ENCODE measurements around the gene KANK2.
A peak's percentile ranks its signal among the peaks of the same experiment; 100 is the strongest.

KANK2 gene

GRCh38 chr19:11210656-11210928 lies 13.2 kb upstream of the KANK2 start:
- TF ChIP-seq EZH2phosphoT487 (IDR thresholded peaks at IDR 0.05; ENCODE audit: low read depth) = no peak
- TF ChIP-seq, protein P1, sequence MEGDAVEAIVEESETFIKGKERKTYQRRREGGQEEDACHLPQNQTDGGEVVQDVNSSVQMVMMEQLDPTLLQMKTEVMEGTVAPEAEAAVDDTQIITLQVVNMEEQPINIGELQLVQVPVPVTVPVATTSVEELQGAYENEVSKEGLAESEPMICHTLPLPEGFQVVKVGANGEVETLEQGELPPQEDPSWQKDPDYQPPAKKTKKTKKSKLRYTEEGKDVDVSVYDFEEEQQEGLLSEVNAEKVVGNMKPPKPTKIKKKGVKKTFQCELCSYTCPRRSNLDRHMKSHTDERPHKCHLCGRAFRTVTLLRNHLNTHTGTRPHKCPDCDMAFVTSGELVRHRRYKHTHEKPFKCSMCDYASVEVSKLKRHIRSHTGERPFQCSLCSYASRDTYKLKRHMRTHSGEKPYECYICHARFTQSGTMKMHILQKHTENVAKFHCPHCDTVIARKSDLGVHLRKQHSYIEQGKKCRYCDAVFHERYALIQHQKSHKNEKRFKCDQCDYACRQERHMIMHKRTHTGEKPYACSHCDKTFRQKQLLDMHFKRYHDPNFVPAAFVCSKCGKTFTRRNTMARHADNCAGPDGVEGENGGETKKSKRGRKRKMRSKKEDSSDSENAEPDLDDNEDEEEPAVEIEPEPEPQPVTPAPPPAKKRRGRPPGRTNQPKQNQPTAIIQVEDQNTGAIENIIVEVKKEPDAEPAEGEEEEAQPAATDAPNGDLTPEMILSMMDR (IDR thresholded peaks at IDR 0.05; ENCODE audit: low read depth, low read length) = no peak
- H2AFZ ChIP-seq (ENCODE audit: low read depth, low read length) = no peak overlapping the region
- no peaks in the 10 kb centered on the region for H3K9me3 ChIP-seq (ENCODE audit: insufficient read depth, low read length)
- no peak overlapping the region for H3K9ac ChIP-seq (ENCODE audit: low read length)
- H3K4me2 ChIP-seq (ENCODE audit: low read length) = no peak overlapping the region
- no peaks in the 10 kb centered on the region for H3K27me3 ChIP-seq (ENCODE audit: low read depth, low read length)
- no peaks in the 10 kb centered on the region for H3K79me2 ChIP-seq (ENCODE audit: low read length)
- H4K20me1 ChIP-seq (ENCODE audit: insufficient read depth, low read length) = peaks cover 11% of the 10 kb centered on the region
- H3K4me3 ChIP-seq (ENCODE audit: low read length) = no peak overlapping the region
- H3K4me1 ChIP-seq (ENCODE audit: low read length) = peaks cover 11% of the 10 kb centered on the region
- H3K27ac ChIP-seq (ENCODE audit: low read length) = no peak overlapping the region
- H3K36me3 ChIP-seq (replicated peaks; ENCODE audit: low read depth, low read length) = peaks cover 5% of the 10 kb centered on the region

- no peaks in the 10 kb centered on the region for H3K27me3 ChIP-seq (ENCODE audit: low read depth, low read length)
- H4K20me1 ChIP-seq (ENCODE audit: insufficient read depth, low read length) = peaks cover 11% of the 10 kb centered on the region
- no peak overlapping the region for H3K4me3 ChIP-seq (ENCODE audit: low read length)
- no peak overlapping the region for H3K4me2 ChIP-seq (ENCODE audit: low read length)
- H3K79me2 ChIP-seq (ENCODE audit: low read length) = no peaks in the 10 kb centered on the region
- no peaks in the 10 kb centered on the region for H3K9me3 ChIP-seq (ENCODE audit: insufficient read depth, low read length)
- H2AFZ ChIP-seq (ENCODE audit: low read depth, low read length) = no peak overlapping the region
- no peak overlapping the region for H3K9ac ChIP-seq (ENCODE audit: low read length)
- TF ChIP-seq EZH2phosphoT487 (IDR thresholded peaks at IDR 0.05; ENCODE audit: low read depth) = no peak
- TF ChIP-seq, protein P1 (IDR thresholded peaks at IDR 0.05; ENCODE audit: low read depth, low read length) = no peak
- H3K36me3 ChIP-seq (replicated peaks; ENCODE audit: low read depth, low read length) = peaks cover 5% of the 10 kb centered on the region
- peaks cover 17% of the 10 kb centered on the region for H3K4me1 ChIP-seq (ENCODE audit: low read length)
- no peak overlapping the region for H3K27ac ChIP-seq (ENCODE audit: low read length)
Observed at GRCh38 chr19:11209839-11210655, 12.7 kb upstream of the KANK2 start.

DNA sequence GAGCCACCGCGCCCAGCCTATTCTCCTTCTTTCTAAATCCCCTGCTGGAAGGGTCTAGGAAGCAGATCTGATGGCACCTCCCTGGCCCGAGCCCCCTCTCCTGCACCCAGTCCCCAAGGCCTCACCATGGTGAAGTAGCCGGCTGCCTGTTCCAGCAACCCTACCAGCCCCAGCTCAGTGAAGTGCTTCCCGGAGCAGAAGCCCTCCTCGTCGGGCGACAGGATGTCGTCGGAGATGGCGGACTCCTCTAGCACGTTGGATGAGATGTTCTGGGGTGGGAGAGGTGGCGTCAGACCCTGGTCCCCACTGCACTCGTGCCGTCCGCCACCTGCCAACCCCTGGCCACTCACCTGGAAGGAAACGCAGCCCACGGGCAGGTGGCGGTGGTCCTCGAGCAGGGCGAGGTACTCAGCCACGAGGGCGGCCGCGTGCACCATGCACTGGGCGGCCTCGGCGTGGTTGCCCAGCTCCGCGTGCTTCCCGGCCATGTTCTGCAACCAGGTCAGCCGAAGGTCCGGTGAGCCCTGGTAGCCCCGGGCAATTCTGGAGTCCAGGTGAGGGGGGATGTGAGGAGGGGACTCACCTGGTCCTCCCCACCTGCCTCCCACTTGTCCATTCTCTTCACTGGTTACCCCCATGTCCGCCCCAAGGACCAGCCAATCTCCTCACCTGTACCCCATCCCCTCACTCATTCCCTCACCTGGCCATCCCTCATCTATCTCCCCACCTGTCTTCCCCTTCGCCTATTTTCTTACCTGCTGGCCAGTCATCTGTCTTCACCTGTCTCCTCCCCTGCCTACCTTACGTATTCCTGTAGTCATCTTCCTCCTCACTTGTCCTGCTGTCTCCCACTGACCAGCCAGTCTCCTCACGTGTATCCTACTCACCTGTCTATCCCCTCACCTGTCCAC lies 11.5 kb upstream of the KANK2 start:
- Histone ChIP-seq H4K20me1 (ENCODE audit: insufficient read depth, low read length) (peaks cover 11% of the 10 kb centered on the region), H3K27ac (ENCODE audit: low read length) (no peak overlapping the region), H3K27me3 (ENCODE audit: low read depth, low read length) (no peaks in the 10 kb centered on the region), H2AFZ (ENCODE audit: low read depth, low read length) (no peak overlapping the region), H3K4me3 (ENCODE audit: low read length) (no peak overlapping the region), H3K4me2 (ENCODE audit: low read length) (no peak overlapping the region), H3K9ac (ENCODE audit: low read length) (no peak overlapping the region), H3K4me1 (ENCODE audit: low read length) (peaks cover 29% of the 10 kb centered on the region), H3K36me3 (replicated peaks; ENCODE audit: low read depth, low read length) (peaks cover 5% of the 10 kb centered on the region), H3K9me3 (ENCODE audit: insufficient read depth, low read length) (no peaks in the 10 kb centered on the region), H3K79me2 (ENCODE audit: low read length) (no peaks in the 10 kb centered on the region)
- TF ChIP-seq EZH2phosphoT487 (IDR thresholded peaks at IDR 0.05; ENCODE audit: low read depth) = no peak
- TF ChIP-seq, protein P1 (IDR thresholded peaks at IDR 0.05; ENCODE audit: low read depth, low read length) = no peak

DNA sequence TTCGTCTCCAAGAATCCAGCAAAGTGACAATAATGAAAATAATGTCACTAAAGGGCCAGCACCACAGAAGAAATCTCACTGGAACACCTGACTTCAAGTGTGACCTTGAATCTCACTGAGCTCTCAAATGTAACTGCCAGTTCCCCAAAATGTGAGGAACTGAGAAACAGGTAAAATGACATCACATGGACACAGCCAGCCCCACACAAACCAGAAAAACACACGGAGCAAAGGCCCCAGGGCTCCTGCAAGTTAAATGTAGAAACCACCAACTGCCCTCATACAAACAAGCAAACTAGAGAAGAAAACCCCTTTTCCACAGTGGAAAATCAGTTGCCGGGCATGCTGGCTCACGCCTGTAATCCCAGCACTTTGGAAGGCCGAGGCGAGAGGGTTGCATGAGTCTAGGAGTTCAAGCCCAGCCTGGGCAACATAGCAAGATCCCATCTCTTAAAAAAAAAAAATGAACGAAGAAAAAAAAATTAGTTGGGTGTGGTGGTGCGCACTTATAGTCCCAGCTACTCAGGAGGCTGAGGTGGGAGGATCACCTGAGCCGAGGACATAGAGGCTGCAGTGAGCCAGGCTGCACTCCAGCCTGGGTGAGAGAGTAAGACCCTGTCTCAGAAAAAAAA lies 8.7 kb upstream of the KANK2 start:
- H3K4me3 ChIP-seq (ENCODE audit: low read length) = no peak overlapping the region
- H3K4me2 ChIP-seq (ENCODE audit: low read length) = peak overlapping the region; percentile 41
- H3K9me3 ChIP-seq (ENCODE audit: insufficient read depth, low read length) = no peaks in the 10 kb centered on the region
- H2AFZ ChIP-seq (ENCODE audit: low read depth, low read length) = no peak overlapping the region
- no peaks in the 10 kb centered on the region for H3K79me2 ChIP-seq (ENCODE audit: low read length)
- peaks cover 53% of the 10 kb centered on the region for H3K4me1 ChIP-seq (ENCODE audit: low read length)
- H3K27ac ChIP-seq (ENCODE audit: low read length) = peak overlapping the region; percentile 77
- TF ChIP-seq, protein P1 (IDR thresholded peaks at IDR 0.05; ENCODE audit: low read depth, low read length) = no peak
- no peak for TF ChIP-seq EZH2phosphoT487 (IDR thresholded peaks at IDR 0.05; ENCODE audit: low read depth)
- H3K27me3 ChIP-seq (ENCODE audit: low read depth, low read length) = no peaks in the 10 kb centered on the region
- H3K9ac ChIP-seq (ENCODE audit: low read length) = no peak overlapping the region; the same call in 1 of the 2 replicates
- peaks cover 7% of the 10 kb centered on the region for H4K20me1 ChIP-seq (ENCODE audit: insufficient read depth, low read length)
- H3K36me3 ChIP-seq (replicated peaks; ENCODE audit: low read depth, low read length) = peaks cover 5% of the 10 kb centered on the region

All from OCI-LY3 (cell line).